HEK293 (cell line): ENCODE results near the gene OPN1SW.

Experiments
- HOXD13 ChIP-seq: sonication (generic); formaldehyde crosslinking; IDR thresholded peaks from 2 replicates; pipeline ENCODE4 v1.8.0; 2022; ENCODE audit warnings: missing genetic modification reagents, borderline replicate concordance
- REPIN1 ChIP-seq: fragments of 450-650 bp; formaldehyde crosslinking; IDR thresholded peaks from 2 replicates; pipeline ENCODE4 v1.5.1; 2017; ENCODE audit warnings: missing biosample characterization, missing genetic modification characterization, low read depth
- WT1 ChIP-seq: fragments of 450-650 bp; formaldehyde crosslinking; IDR thresholded peaks from 2 replicates; pipeline ENCODE4 v1.5.1; 2016; ENCODE audit warnings: missing biosample characterization, missing genetic modification characterization
- ZBTB1 ChIP-seq: fragments of 450-650 bp; formaldehyde crosslinking; IDR thresholded peaks from 2 replicates; pipeline ENCODE4 v1.5.1; 2016; ENCODE audit warnings: missing biosample characterization, missing genetic modification characterization
- ZBTB20 ChIP-seq: fragments of 450-650 bp; formaldehyde crosslinking; IDR thresholded peaks from 2 replicates; pipeline ENCODE4 v1.5.1; 2016; ENCODE audit warnings: missing biosample characterization, missing genetic modification characterization
- ZNF132 ChIP-seq: fragments of 450-650 bp; formaldehyde crosslinking; IDR thresholded peaks from 2 replicates; pipeline ENCODE4 v1.5.1; 2017; ENCODE audit warnings: missing biosample characterization, missing genetic modification characterization, borderline replicate concordance
- ZNF157 ChIP-seq: fragments of 450-650 bp; formaldehyde crosslinking; IDR thresholded peaks from 2 replicates; pipeline ENCODE4 v1.5.1; 2016; ENCODE audit warnings: missing biosample characterization, missing genetic modification characterization
- ZNF514 ChIP-seq: fragments of 450-650 bp; formaldehyde crosslinking; IDR thresholded peaks from 2 replicates; pipeline ENCODE4 v1.5.1; 2016; ENCODE audit warnings: missing biosample characterization, missing genetic modification characterization
- ZNF626 ChIP-seq: fragments of 450-650 bp; sonication (Bioruptor Pico); formaldehyde crosslinking; IDR thresholded peaks from 2 replicates; pipeline ENCODE4 v1.5.1; 2018; ENCODE audit warnings: missing biosample characterization, missing genetic modification characterization, inconsistent platforms
- ZNF629 ChIP-seq: fragments of 450-650 bp; formaldehyde crosslinking; IDR thresholded peaks from 2 replicates; pipeline ENCODE4 v1.5.1; 2017; ENCODE audit warnings: missing biosample characterization, missing genetic modification characterization
- ZSCAN18 ChIP-seq: fragments of 450-650 bp; formaldehyde crosslinking; IDR thresholded peaks from 2 replicates; pipeline ENCODE4 v1.5.1; 2016; ENCODE audit warnings: missing biosample characterization, missing genetic modification characterization
- TF ChIP-seq, protein P1 (sequence below): fragments of 450-650 bp; formaldehyde crosslinking; IDR thresholded peaks from 2 replicates; pipeline ENCODE4 v1.5.1; 2016; ENCODE audit warnings: missing biosample characterization, missing genetic modification characterization
- TF ChIP-seq, protein P2 (sequence below): fragments of 450-650 bp; formaldehyde crosslinking; IDR thresholded peaks from 2 replicates; pipeline ENCODE4 v1.5.1; 2016; ENCODE audit warnings: missing biosample characterization, missing genetic modification characterization

DNA sequence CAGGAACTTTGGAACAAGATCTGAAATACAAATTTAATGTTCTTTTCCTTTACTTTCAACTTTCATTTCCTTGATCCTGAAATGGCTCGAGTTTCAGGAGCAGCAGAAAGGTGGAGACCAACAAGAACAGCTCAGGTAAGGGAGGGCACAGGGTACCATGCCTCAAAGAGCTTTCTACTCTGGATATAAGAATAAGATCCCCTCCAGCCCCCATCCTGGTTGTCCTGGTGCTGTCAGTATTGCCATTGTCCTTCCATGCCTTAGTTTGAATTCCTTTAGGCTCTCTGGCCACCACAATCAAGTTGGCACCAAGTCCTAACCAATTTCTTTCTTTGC lies 48.9 kb downstream of the OPN1SW start:
- TF ChIP-seq, protein P1, sequence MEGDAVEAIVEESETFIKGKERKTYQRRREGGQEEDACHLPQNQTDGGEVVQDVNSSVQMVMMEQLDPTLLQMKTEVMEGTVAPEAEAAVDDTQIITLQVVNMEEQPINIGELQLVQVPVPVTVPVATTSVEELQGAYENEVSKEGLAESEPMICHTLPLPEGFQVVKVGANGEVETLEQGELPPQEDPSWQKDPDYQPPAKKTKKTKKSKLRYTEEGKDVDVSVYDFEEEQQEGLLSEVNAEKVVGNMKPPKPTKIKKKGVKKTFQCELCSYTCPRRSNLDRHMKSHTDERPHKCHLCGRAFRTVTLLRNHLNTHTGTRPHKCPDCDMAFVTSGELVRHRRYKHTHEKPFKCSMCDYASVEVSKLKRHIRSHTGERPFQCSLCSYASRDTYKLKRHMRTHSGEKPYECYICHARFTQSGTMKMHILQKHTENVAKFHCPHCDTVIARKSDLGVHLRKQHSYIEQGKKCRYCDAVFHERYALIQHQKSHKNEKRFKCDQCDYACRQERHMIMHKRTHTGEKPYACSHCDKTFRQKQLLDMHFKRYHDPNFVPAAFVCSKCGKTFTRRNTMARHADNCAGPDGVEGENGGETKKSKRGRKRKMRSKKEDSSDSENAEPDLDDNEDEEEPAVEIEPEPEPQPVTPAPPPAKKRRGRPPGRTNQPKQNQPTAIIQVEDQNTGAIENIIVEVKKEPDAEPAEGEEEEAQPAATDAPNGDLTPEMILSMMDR (tag by site-specific recombination) = no peak
- TF ChIP-seq ZBTB1 (tag by site-specific recombination) (no peak), ZNF626 (no peak), ZNF514 (tag by site-specific recombination) (no peak), REPIN1 (tag by site-specific recombination) (no peak), WT1 (tag by site-specific recombination) (no peak), ZSCAN18 (tag by site-specific recombination) (no peak), ZBTB20 (no peak), ZNF157 (tag by site-specific recombination) (no peak), ZNF132 (tag by site-specific recombination) (no peak), ZNF629 (tag by site-specific recombination) (no peak), HOXD13 (CRISPR knock-in tag) (no peak)
- TF ChIP-seq, protein P2, sequence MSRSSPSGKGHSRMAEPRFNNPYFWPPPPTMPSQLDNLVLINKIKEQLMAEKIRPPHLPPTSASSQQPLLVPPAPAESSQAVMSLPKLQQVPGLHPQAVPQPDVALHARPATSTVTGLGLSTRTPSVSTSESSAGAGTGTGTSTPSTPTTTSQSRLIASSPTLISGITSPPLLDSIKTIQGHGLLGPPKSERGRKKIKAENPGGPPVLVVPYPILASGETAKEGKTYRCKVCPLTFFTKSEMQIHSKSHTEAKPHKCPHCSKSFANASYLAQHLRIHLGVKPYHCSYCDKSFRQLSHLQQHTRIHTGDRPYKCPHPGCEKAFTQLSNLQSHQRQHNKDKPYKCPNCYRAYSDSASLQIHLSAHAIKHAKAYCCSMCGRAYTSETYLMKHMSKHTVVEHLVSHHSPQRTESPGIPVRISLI = no peak
